Mucosa of rectum (tissue), 2 donors: ENCODE results near the gene ZNF729.

Experiments used
- H3K27ac ChIP-seq, 2 donors: one replicate each; pipeline ENCODE4 v1.7.0; 2013; ENCODE audit warnings: inconsistent platforms in 2 of 2, low read depth in 2 of 2, low read length in 2 of 2
- H3K27me3 ChIP-seq, 2 donors: one replicate each; pipeline ENCODE4 v1.7.0; 2013; ENCODE audit warnings: low read length in 2 of 2; ENCODE audit not compliant: control insufficient read depth in 2 of 2, insufficient read depth in 2 of 2
- H3K36me3 ChIP-seq, 2 donors: one replicate each; pipeline ENCODE4 v1.7.0; 2013; ENCODE audit warnings: low read length in 2 of 2; ENCODE audit not compliant: control insufficient read depth in 2 of 2, insufficient read depth in 2 of 2
- H3K4me1 ChIP-seq, 2 donors: one replicate each; pipeline ENCODE4 v1.7.0; 2013; ENCODE audit warnings: low read length in 2 of 2, mild to moderate bottlenecking in 1 of 2; ENCODE audit not compliant: control insufficient read depth in 2 of 2, insufficient read depth in 2 of 2
- H3K4me3 ChIP-seq, 2 donors: one replicate each; pipeline ENCODE4 v1.7.0; 2013; ENCODE audit warnings: low read length in 2 of 2
- H3K9ac ChIP-seq, 2 donors: one replicate each; pipeline ENCODE4 v1.7.0; 2013; ENCODE audit warnings: low read length in 2 of 2, low read depth in 1 of 2, mild to moderate bottlenecking in 1 of 2
- H3K9me3 ChIP-seq, 2 donors: one replicate each; pipeline ENCODE4 v1.7.0; 2013; ENCODE audit warnings: low read length in 2 of 2; ENCODE audit not compliant: control insufficient read depth in 2 of 2
- donor health status: healthy.
- donor health status: Normal muscosa, but diverticular disease.

ZNF729 gene

GRCh38 chr19:22331521-22331920, 45.3 kb downstream of the ZNF729 start:
- Histone ChIP-seq H3K9me3 (peaks cover 0 to 13% of the 10 kb centered on the region in 2 donors), H3K4me1 (no peaks in the 10 kb centered on the region), H3K4me3 (no peak overlapping the region), H3K27ac (no peak overlapping the region), H3K36me3 (no peaks in the 10 kb centered on the region), H3K9ac (no peak overlapping the region), H3K27me3 (no peaks in the 10 kb centered on the region)

GRCh38 chr19:22332924-22333323, 46.7 kb downstream of the ZNF729 start:
- Histone ChIP-seq H3K27me3 (no peaks in the 10 kb centered on the region), H3K36me3 (no peaks in the 10 kb centered on the region), H3K4me1 (no peaks in the 10 kb centered on the region), H3K9me3 (peaks cover 0 to 10% of the 10 kb centered on the region in 2 donors), H3K9ac (no peak overlapping the region), H3K27ac (no peak overlapping the region), H3K4me3 (no peak overlapping the region)

DNA sequence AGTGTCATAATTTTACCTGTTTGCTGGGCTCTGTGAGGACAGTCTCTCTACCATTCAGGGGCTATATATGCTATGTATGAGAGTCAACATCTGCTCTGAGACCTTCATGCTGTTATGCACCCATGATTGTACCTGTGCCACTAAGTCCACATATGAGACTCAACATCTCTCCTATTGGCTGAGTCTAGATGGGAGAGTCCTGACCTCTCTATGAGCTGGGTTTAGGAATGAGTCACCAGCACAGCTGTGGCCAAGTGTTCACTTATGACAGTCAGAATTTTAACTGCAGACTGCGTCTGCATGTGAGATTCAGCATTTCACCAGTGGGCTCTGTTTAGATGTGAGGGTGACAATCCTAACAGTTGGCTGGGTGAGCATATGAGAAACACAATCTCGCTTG, 49.5 kb downstream of the ZNF729 start:
- no peak overlapping the region for H3K9ac ChIP-seq
- no peaks in the 10 kb centered on the region for H3K36me3 ChIP-seq
- H3K27ac ChIP-seq = no peak overlapping the region
- H3K27me3 ChIP-seq = no peaks in the 10 kb centered on the region
- no peak overlapping the region for H3K4me3 ChIP-seq
- H3K4me1 ChIP-seq = no peaks in the 10 kb centered on the region
- peaks cover 0 to 4% of the 10 kb centered on the region in 2 donors for H3K9me3 ChIP-seq

- H3K36me3 ChIP-seq = no peaks in the 10 kb centered on the region
- peaks cover 3 to 4% of the 10 kb centered on the region in 2 donors for H3K9me3 ChIP-seq
- H3K4me1 ChIP-seq = no peaks in the 10 kb centered on the region
- H3K9ac ChIP-seq = no peak overlapping the region
- no peak overlapping the region for H3K27ac ChIP-seq
- no peak overlapping the region for H3K4me3 ChIP-seq
- no peaks in the 10 kb centered on the region for H3K27me3 ChIP-seq
Measured at GRCh38 chr19:22354665-22355064, 68.4 kb downstream of the ZNF729 start.
